ENCODE measurements around the gene RABL3. TPM values are rescaled to one million over a fixed set of nuclear protein-coding genes. Genes with fewer than 3 reads are reported as not detected.

Gene RABL3
- total and polyA plus RNA-seq, 2 of the 13 experiments (the other 11 are each of a cell fraction or from before 2014, with no cell fraction given) = 4.8 to 31.9 TPM

DNA sequence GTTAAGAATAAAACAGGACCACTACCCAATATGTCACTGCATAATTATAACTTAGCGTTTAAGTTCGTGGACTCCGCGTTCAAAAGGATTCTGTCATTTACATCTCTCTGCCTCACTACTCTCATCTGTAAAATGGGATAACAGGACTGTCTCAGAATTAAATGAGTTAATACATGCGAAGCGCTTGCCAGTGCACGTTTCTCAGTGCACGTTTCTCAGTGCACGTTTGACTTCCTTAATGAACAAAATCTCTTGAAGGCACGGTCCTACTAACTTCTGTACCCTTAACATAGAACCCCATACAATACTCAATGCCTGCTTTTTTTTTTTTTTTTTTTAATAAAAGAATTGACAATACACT, 499 bp downstream of the RABL3 start:
- Histone ChIP-seq H3K27ac (ENCODE audit: extremely low read length, insufficient read depth, low read length) (peak overlapping the region; percentile 98), H3K79me2 (ENCODE audit: insufficient read depth, low read length) (peaks cover 45% of the 10 kb centered on the region), H4K20me1 (ENCODE audit: insufficient read depth, low read length) (no peaks in the 10 kb centered on the region), H3K4me3 (replicated peaks in 1 of 3; ENCODE audit: insufficient read depth in 1 of 3, low read depth in 2 of 3, low read length in 3 of 3) (peak overlapping the region; percentile 89 to 98 (median 90)), H3K9me3 (ENCODE audit: low read length) (no peaks in the 10 kb centered on the region), H3K9ac (ENCODE audit: insufficient read depth, low read depth, low read length) (peak overlapping the region; percentile 98), H3K4me1 (ENCODE audit: insufficient read depth, low read length) (peaks cover 29% of the 10 kb centered on the region), H3K36me3 (replicated peaks in 1 of 2; ENCODE audit: control insufficient read depth in 1 of 2, insufficient read depth in 2 of 2, low read length in 2 of 2) (0 out of 5 replicates have a peak, but pooled peaks cover 0 to 9% of the 10 kb centered on the region in 2 experiments), H2AFZ (ENCODE audit: low read length) (no peak overlapping the region), H3K27me3 (ENCODE audit: control insufficient read depth in 1 of 2, insufficient read depth in 2 of 2, low read length in 2 of 2) (no peaks in the 10 kb centered on the region; a peak in 1 of 5 replicates), H3K4me2 (ENCODE audit: low read depth, low read length) (peak overlapping the region; percentile 73)
- intact Hi-C loops (cut with micrococcal nuclease; ENCODE audit: unreplicated experiment) = loop anchor here (1.0 to 5.0 kb wide), 3 partner anchors 60 to 105 kb away; partner anchors contain the start of gene HGD
- ChIA-PET CTCF (ENCODE audit: low intra/inter-chr PET ratio, low total read pairs) (no interaction called here), POLR2A (interaction anchor here (0.7 to 1.6 kb wide), 5 partner anchors 19 to 146 kb away, joined by 3 to 15 read pairs (median 4); partner anchors contain the start of genes HGD and NDUFB4)
- ATAC-seq (peak; percentile 2; the same call in 1 of the 3 replicates), FAIRE-seq (no peak), DNase-seq (ENCODE audit: low spot score) (peak; percentile 9)
- in situ Hi-C loops (cut with HindIII; ENCODE audit: extremely low pct_ligation_motif_present, low pct_unique_long_range_greater_than_20kb) = loop anchor here (5.0 kb wide), 1 partner anchor 65 kb away; no protein-coding TSS in a partner anchor
- no TSS peak for BruUV-seq (replicated peaks)
- 13% methylated on average over 10 of the region's 10 CpGs for WGBS (ENCODE audit: low lambda C conversion rate)
- TF ChIP-seq RNF2 (conservative IDR thresholded peaks at IDR 0.05; ENCODE audit: low read depth) = no peak
- TF ChIP-seq, protein P1, sequence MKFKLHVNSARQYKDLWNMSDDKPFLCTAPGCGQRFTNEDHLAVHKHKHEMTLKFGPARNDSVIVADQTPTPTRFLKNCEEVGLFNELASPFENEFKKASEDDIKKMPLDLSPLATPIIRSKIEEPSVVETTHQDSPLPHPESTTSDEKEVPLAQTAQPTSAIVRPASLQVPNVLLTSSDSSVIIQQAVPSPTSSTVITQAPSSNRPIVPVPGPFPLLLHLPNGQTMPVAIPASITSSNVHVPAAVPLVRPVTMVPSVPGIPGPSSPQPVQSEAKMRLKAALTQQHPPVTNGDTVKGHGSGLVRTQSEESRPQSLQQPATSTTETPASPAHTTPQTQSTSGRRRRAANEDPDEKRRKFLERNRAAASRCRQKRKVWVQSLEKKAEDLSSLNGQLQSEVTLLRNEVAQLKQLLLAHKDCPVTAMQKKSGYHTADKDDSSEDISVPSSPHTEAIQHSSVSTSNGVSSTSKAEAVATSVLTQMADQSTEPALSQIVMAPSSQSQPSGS (CRISPR knock-in tag; IDR thresholded peaks at IDR 0.05) = 0 out of 2 replicates have a peak, but pooled peaks have one; percentile 18
- TF ChIP-seq MED8 (CRISPR knock-in tag; IDR thresholded peaks at IDR 0.05; ENCODE audit: insufficient replicate concordance) = no peak
- TF ChIP-seq CHD4 (IDR thresholded peaks at IDR 0.05; ENCODE audit: borderline replicate concordance, low read length) = peak; percentile 86; the same call in 1 of the 2 replicates
- TF ChIP-seq SUZ12 (IDR thresholded peaks at IDR 0.05; ENCODE audit: low read depth, low read length) = no peak
- no peak for TF ChIP-seq ZIK1 (CRISPR knock-in tag; IDR thresholded peaks at IDR 0.05; ENCODE audit: borderline replicate concordance, low read depth)
- no peak for TF ChIP-seq ZNF790 (CRISPR knock-in tag; IDR thresholded peaks at IDR 0.05; ENCODE audit: borderline replicate concordance)
- TF ChIP-seq ZC3H4 (CRISPR knock-in tag; IDR thresholded peaks at IDR 0.05; ENCODE audit: borderline replicate concordance) = 0 out of 2 replicates have a peak, but pooled peaks have one; percentile 25
- no peak for TF ChIP-seq CEBPB (IDR thresholded peaks at IDR 0.05; ENCODE audit: borderline replicate concordance, low read depth, low read length)
- TF ChIP-seq, protein P2, sequence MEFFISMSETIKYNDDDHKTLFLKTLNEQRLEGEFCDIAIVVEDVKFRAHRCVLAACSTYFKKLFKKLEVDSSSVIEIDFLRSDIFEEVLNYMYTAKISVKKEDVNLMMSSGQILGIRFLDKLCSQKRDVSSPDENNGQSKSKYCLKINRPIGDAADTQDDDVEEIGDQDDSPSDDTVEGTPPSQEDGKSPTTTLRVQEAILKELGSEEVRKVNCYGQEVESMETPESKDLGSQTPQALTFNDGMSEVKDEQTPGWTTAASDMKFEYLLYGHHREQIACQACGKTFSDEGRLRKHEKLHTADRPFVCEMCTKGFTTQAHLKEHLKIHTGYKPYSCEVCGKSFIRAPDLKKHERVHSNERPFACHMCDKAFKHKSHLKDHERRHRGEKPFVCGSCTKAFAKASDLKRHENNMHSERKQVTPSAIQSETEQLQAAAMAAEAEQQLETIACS (CRISPR knock-in tag; IDR thresholded peaks at IDR 0.05) = 0 out of 2 replicates have a peak, but pooled peaks have one; percentile 17
- no peak for TF ChIP-seq SRF (IDR thresholded peaks at IDR 0.05; ENCODE audit: low read depth, low read length)
- TF ChIP-seq RCOR2 (CRISPR knock-in tag; IDR thresholded peaks at IDR 0.05) = peak; percentile 87; the same call in 1 of the 2 replicates
- 0 out of 2 replicates have a peak, but pooled peaks have one; percentile 50 for TF ChIP-seq HDAC6 (IDR thresholded peaks at IDR 0.05; ENCODE audit: low read depth, low read length)
- peak; percentile 3; the same call in 1 of the 2 replicates for TF ChIP-seq SP140L (CRISPR knock-in tag; IDR thresholded peaks at IDR 0.05; ENCODE audit: borderline replicate concordance)
- TF ChIP-seq, protein P3, sequence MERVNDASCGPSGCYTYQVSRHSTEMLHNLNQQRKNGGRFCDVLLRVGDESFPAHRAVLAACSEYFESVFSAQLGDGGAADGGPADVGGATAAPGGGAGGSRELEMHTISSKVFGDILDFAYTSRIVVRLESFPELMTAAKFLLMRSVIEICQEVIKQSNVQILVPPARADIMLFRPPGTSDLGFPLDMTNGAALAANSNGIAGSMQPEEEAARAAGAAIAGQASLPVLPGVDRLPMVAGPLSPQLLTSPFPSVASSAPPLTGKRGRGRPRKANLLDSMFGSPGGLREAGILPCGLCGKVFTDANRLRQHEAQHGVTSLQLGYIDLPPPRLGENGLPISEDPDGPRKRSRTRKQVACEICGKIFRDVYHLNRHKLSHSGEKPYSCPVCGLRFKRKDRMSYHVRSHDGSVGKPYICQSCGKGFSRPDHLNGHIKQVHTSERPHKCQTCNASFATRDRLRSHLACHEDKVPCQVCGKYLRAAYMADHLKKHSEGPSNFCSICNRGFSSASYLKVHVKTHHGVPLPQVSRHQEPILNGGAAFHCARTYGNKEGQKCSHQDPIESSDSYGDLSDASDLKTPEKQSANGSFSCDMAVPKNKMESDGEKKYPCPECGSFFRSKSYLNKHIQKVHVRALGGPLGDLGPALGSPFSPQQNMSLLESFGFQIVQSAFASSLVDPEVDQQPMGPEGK (CRISPR knock-in tag; IDR thresholded peaks at IDR 0.05) = no peak
- TF ChIP-seq ADNP (CRISPR knock-in tag; IDR thresholded peaks at IDR 0.05) = peak; percentile 56; the same call in 1 of the 2 replicates
- 0 out of 2 replicates have a peak, but pooled peaks have one; percentile 12 for TF ChIP-seq SOX5 (CRISPR knock-in tag; IDR thresholded peaks at IDR 0.05; ENCODE audit: borderline replicate concordance)
- TF ChIP-seq, protein P4, sequence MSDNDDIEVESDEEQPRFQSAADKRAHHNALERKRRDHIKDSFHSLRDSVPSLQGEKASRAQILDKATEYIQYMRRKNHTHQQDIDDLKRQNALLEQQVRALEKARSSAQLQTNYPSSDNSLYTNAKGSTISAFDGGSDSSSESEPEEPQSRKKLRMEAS (IDR thresholded peaks at IDR 0.05) = peak; percentile 59; the same call in 1 of the 2 replicates
- no peak for TF ChIP-seq ZNF326 (CRISPR knock-in tag; IDR thresholded peaks at IDR 0.05; ENCODE audit: borderline replicate concordance)
- TF ChIP-seq MIXL1 (CRISPR knock-in tag; IDR thresholded peaks at IDR 0.05) = 0 out of 2 replicates have a peak, but pooled peaks have one; percentile 33
- TF ChIP-seq KDM1A (CRISPR knock-in tag; IDR thresholded peaks at IDR 0.05) = peak; percentile 72; the same call in 1 of the 2 replicates
- TF ChIP-seq MED1 (CRISPR knock-in tag; IDR thresholded peaks at IDR 0.05) = 0 out of 2 replicates have a peak, but pooled peaks have one; percentile 2

Data from HepG2 (cell line).